Trophoblast cell (in vitro differentiated cells and primary cell): Measurements from ENCODE around the gene WSCD1.

Experiments used
- DNase-seq, 2 donors: peaks; one replicate each; pipeline ENCODE4 v3.0.0-alpha.2; 2016
- H2AFZ ChIP-seq: 2 replicates; pipeline ENCODE4 v1.6.1; 2013; ENCODE audit warnings: low read length, moderate library complexity, mild to moderate bottlenecking; ENCODE audit not compliant: insufficient read depth, poor library complexity
- H2AK5ac ChIP-seq: 2 replicates; pipeline ENCODE4 v1.6.1; 2013; ENCODE audit warnings: mild to moderate bottlenecking, low read length
- H2BK120ac ChIP-seq: 2 replicates; pipeline ENCODE4 v1.6.1; 2013; ENCODE audit warnings: low read length, mild to moderate bottlenecking, moderate library complexity; ENCODE audit not compliant: insufficient read depth, poor library complexity
- H2BK12ac ChIP-seq: 2 replicates; pipeline ENCODE4 v1.6.1; 2013; ENCODE audit warnings: mild to moderate bottlenecking, low read length, moderate library complexity
- H2BK5ac ChIP-seq: 2 replicates; pipeline ENCODE4 v1.6.1; 2013; ENCODE audit warnings: low read length, low read depth, moderate library complexity, mild to moderate bottlenecking; ENCODE audit not compliant: poor library complexity
- H3K14ac ChIP-seq: 2 replicates; pipeline ENCODE4 v1.6.1; 2013; ENCODE audit warnings: mild to moderate bottlenecking, low read length
- H3K18ac ChIP-seq: 2 replicates; pipeline ENCODE4 v1.6.1; 2013; ENCODE audit warnings: mild to moderate bottlenecking, low read length
- H3K23ac ChIP-seq: 2 replicates; pipeline ENCODE4 v1.6.1; 2013; ENCODE audit warnings: low read length
- H3K27ac ChIP-seq: 2 replicates; pipeline ENCODE4 v1.5.1; 2013; ENCODE audit warnings: low read depth, mild to moderate bottlenecking, inconsistent platforms, low read length, moderate library complexity
- H3K27me3 ChIP-seq: 2 replicates; pipeline ENCODE4 v1.6.1; 2013; ENCODE audit warnings: inconsistent platforms, mild to moderate bottlenecking, low read length, moderate library complexity; ENCODE audit not compliant: insufficient read depth
- H3K36me3 ChIP-seq, 2 experiments: 1 replicate in 1 of 2; 2 replicates in 1 of 2; pipeline ENCODE4 v1.6.1; 2013; ENCODE audit warnings: low read length in 2 of 2, mild to moderate bottlenecking in 2 of 2, moderate library complexity in 1 of 2; ENCODE audit not compliant: insufficient read depth in 2 of 2, control insufficient read depth in 1 of 2
- H3K4ac ChIP-seq: 2 replicates; pipeline ENCODE4 v1.6.1; 2013; ENCODE audit warnings: low read depth, mild to moderate bottlenecking, low read length, moderate library complexity
- H3K4me1 ChIP-seq, 2 experiments: 1 replicate in 1 of 2; 2 replicates in 1 of 2; pipeline ENCODE4 v1.6.1; 2013; ENCODE audit warnings: low read length in 2 of 2, mild to moderate bottlenecking in 2 of 2, moderate library complexity in 1 of 2; ENCODE audit not compliant: insufficient read depth in 2 of 2, control insufficient read depth in 1 of 2
- H3K4me2 ChIP-seq: 2 replicates; pipeline ENCODE4 v1.6.1; 2013; ENCODE audit warnings: inconsistent platforms, mild to moderate bottlenecking, low read length, moderate library complexity
- H3K4me3 ChIP-seq: 2 replicates; pipeline ENCODE4 v1.5.1; 2013; ENCODE audit warnings: mild to moderate bottlenecking, low read depth, low read length, inconsistent platforms
- H3K79me1 ChIP-seq: one replicate; pipeline ENCODE4 v1.6.1; 2013; ENCODE audit warnings: low read length
- H3K79me2 ChIP-seq: 2 replicates; pipeline ENCODE4 v1.6.1; 2013; ENCODE audit warnings: low read length, mild to moderate bottlenecking; ENCODE audit not compliant: control insufficient read depth, insufficient read depth, poor library complexity
- H3K9ac ChIP-seq: 2 replicates; pipeline ENCODE4 v1.6.1; 2013; ENCODE audit warnings: mild to moderate bottlenecking, low read length
- H3K9me3 ChIP-seq: 2 replicates; pipeline ENCODE4 v1.6.1; 2013; ENCODE audit warnings: low read depth, mild to moderate bottlenecking, control low read depth, inconsistent platforms, low read length; ENCODE audit not compliant: insufficient read depth
- H4K12ac ChIP-seq: 2 replicates; pipeline ENCODE4 v1.6.1; 2013; ENCODE audit warnings: low read depth, mild to moderate bottlenecking, low read length, moderate library complexity
- H4K8ac ChIP-seq: 2 replicates; pipeline ENCODE4 v1.6.1; 2013; ENCODE audit warnings: low read depth, mild to moderate bottlenecking, low read length, moderate library complexity
- H4K91ac ChIP-seq: one replicate; pipeline ENCODE4 v1.6.1; 2013; ENCODE audit warnings: low read depth, mild to moderate bottlenecking, low read length, moderate library complexity
- WGBS: extraction: QIAGEN DNeasy Blood & Tissue Kit; methylation state at CpG from one replicate; pipeline ENCODE4 v1.1.7; 2013; ENCODE audit warnings: missing lambda C conversion rate; ENCODE audit not compliant: insufficient read length, insufficient coverage; ENCODE audit errors: extremely low coverage; 5-methylcytosine and 5-hydroxymethylcytosine counted together

Gene WSCD1

GRCh38 chr17:6088141-6088540 is 18.0 kb downstream of the WSCD1 start:
- no peaks in the 10 kb centered on the region for H3K79me1 ChIP-seq
- no peak overlapping the region for H4K12ac ChIP-seq
- H4K91ac ChIP-seq = no peak overlapping the region
- no peak overlapping the region for H3K4ac ChIP-seq
- no peak overlapping the region for H3K4me2 ChIP-seq
- no peak for DNase-seq
- no peak overlapping the region for H2BK12ac ChIP-seq
- H3K79me2 ChIP-seq = no peaks in the 10 kb centered on the region
- H3K14ac ChIP-seq = no peak overlapping the region
- no peak overlapping the region for H2AFZ ChIP-seq
- no peak overlapping the region for H2AK5ac ChIP-seq
- no peak overlapping the region for H3K9ac ChIP-seq
- no peak overlapping the region for H3K27ac ChIP-seq
- H3K18ac ChIP-seq = no peak overlapping the region
- H3K27me3 ChIP-seq = no peaks in the 10 kb centered on the region
- no CpG with 5 or more reads among the region's 4 CpGs for WGBS
- no peaks in the 10 kb centered on the region for H3K36me3 ChIP-seq
- no peak overlapping the region for H2BK5ac ChIP-seq
- no peaks in the 10 kb centered on the region for H3K9me3 ChIP-seq
- no peak overlapping the region for H3K23ac ChIP-seq
- H2BK120ac ChIP-seq = no peak overlapping the region
- H4K8ac ChIP-seq = no peak overlapping the region
- H3K4me3 ChIP-seq = no peak overlapping the region
- no peaks in the 10 kb centered on the region for H3K4me1 ChIP-seq

GRCh38 chr17:6090253-6090652 is 20.1 kb downstream of the WSCD1 start:
- no peak for DNase-seq
- H3K79me1 ChIP-seq = no peaks in the 10 kb centered on the region
- H2BK12ac ChIP-seq = no peak overlapping the region
- no peak overlapping the region for H3K4me2 ChIP-seq
- no peak overlapping the region for H4K12ac ChIP-seq
- H3K14ac ChIP-seq = no peak overlapping the region
- no peak overlapping the region for H3K27ac ChIP-seq
- H4K91ac ChIP-seq = no peak overlapping the region
- H3K4me3 ChIP-seq = no peak overlapping the region
- no peaks in the 10 kb centered on the region for H3K36me3 ChIP-seq
- H3K9me3 ChIP-seq = no peaks in the 10 kb centered on the region
- no peak overlapping the region for H3K4ac ChIP-seq
- H3K18ac ChIP-seq = no peak overlapping the region
- H2BK5ac ChIP-seq = no peak overlapping the region
- H3K9ac ChIP-seq = no peak overlapping the region
- no peak overlapping the region for H4K8ac ChIP-seq
- no peaks in the 10 kb centered on the region for H3K4me1 ChIP-seq
- no peak overlapping the region for H2AFZ ChIP-seq
- no peak overlapping the region for H3K23ac ChIP-seq
- no peak overlapping the region for H2BK120ac ChIP-seq
- no peaks in the 10 kb centered on the region for H3K79me2 ChIP-seq
- no peaks in the 10 kb centered on the region for H3K27me3 ChIP-seq
- no CpG with 5 or more reads among the region's 20 CpGs for WGBS
- H2AK5ac ChIP-seq = no peak overlapping the region

- Histone ChIP-seq H3K79me2 (no peaks in the 10 kb centered on the region), H2AK5ac (no peak overlapping the region), H2BK12ac (no peak overlapping the region), H3K18ac (no peak overlapping the region), H3K36me3 (no peaks in the 10 kb centered on the region), H2BK120ac (no peak overlapping the region), H3K27me3 (no peaks in the 10 kb centered on the region), H3K9me3 (no peaks in the 10 kb centered on the region), H2BK5ac (no peak overlapping the region), H3K14ac (no peak overlapping the region), H3K27ac (no peak overlapping the region), H4K12ac (no peak overlapping the region), H2AFZ (no peak overlapping the region), H3K23ac (no peak overlapping the region), H3K4me2 (no peak overlapping the region), H4K91ac (no peak overlapping the region), H3K9ac (no peak overlapping the region), H3K4me3 (no peak overlapping the region), H3K79me1 (no peaks in the 10 kb centered on the region), H4K8ac (no peak overlapping the region), H3K4me1 (no peaks in the 10 kb centered on the region), H3K4ac (no peak overlapping the region)
- WGBS = no CpG with 5 or more reads among the region's 14 CpGs
- no peak for DNase-seq
These were observed 22.2 kb downstream of the WSCD1 start for GRCh38 chr17:6092182-6092902.

GRCh38 chr17:6092903-6093468 is 22.8 kb downstream of the WSCD1 start:
- Histone ChIP-seq H3K4me1 (no peaks in the 10 kb centered on the region), H3K36me3 (no peaks in the 10 kb centered on the region), H3K9me3 (no peaks in the 10 kb centered on the region), H4K91ac (no peak overlapping the region), H3K14ac (no peak overlapping the region), H3K9ac (no peak overlapping the region), H3K27ac (no peak overlapping the region), H2BK120ac (no peak overlapping the region), H3K23ac (no peak overlapping the region), H3K79me1 (no peaks in the 10 kb centered on the region), H2AFZ (no peak overlapping the region), H3K18ac (no peak overlapping the region), H3K4me2 (no peak overlapping the region), H3K79me2 (no peaks in the 10 kb centered on the region), H2AK5ac (no peak overlapping the region), H4K12ac (no peak overlapping the region), H3K27me3 (no peaks in the 10 kb centered on the region), H2BK5ac (no peak overlapping the region), H3K4me3 (no peak overlapping the region), H2BK12ac (no peak overlapping the region), H3K4ac (no peak overlapping the region), H4K8ac (no peak overlapping the region)
- no peak for DNase-seq
- WGBS = no CpG with 5 or more reads among the region's 11 CpGs
